ENCODE data around the gene PPP4C.
"Not testable (repeated sequence)": the region's sequence is repeated elsewhere in the genome, so short reads cannot be mapped to it uniquely, and the experiment has no call there.

The PPP4C gene

DNA sequence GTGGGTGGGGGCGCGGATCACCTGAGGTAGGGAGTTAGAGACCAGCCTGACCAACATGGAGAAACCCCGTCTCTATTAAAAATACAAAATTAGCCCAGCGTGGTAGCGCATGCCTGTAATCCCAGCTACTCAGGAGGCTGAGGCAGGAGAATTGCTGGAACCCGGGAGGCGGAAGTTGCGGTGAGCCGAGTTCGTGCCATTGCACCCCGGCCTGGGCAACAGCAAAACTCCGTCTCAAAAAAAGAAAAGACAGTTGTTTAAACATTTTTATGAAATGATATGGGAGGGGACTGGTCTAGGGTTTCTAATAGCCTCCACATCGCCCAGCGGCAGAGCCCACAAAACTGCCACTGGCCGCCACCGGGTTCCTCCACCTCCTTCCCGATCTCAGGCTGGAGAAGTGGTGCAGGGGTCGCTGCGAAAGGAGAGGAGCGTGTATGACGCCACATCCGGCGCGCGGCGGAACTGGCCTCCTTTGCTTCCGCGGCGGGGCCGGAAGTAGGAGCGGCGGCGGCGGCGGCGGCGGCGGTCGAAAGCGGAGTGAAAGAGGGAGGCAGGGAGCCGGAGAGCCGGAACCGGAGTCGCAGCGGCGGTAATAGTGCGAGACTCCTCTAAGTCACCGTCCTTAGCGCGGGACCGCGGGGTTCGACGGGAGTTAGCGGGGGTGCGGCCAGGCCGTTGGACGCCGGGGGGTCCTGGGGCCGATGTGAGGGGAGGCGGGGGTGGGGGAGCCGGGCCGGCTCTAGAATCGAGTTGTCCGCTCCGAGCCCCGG lies at the start of gene PPP4C:
PPP4C (plus strand) TSS at position 492 of the 773 bp plus-strand sequence. CDS start 384 bp downstream, outside the sequence.
- DNase-seq (ENCODE audit: low read depth), result peak; percentile 89

DNA sequence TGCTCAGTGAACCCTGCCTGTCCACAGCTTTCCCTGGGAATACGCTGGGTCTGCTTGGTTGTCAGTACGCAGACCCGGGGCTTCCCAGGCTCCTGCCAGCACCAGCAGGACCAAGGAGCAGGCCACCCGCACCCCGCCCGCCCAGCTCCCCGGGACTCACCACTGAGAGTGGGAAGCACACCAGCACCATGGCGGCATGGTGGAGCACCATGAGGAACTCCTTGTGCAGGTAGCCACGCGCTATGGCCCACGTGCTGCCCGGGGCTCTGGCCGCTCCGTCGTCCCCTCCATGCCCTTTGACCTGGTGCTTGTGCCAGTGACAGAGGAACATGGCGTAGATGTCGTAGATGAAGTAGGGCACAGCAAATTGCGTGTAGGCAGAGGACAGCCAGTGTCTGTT lies 49.3 kb upstream of the PPP4C start:
- DNase-seq (ENCODE audit: low read depth), result no peak

DNA sequence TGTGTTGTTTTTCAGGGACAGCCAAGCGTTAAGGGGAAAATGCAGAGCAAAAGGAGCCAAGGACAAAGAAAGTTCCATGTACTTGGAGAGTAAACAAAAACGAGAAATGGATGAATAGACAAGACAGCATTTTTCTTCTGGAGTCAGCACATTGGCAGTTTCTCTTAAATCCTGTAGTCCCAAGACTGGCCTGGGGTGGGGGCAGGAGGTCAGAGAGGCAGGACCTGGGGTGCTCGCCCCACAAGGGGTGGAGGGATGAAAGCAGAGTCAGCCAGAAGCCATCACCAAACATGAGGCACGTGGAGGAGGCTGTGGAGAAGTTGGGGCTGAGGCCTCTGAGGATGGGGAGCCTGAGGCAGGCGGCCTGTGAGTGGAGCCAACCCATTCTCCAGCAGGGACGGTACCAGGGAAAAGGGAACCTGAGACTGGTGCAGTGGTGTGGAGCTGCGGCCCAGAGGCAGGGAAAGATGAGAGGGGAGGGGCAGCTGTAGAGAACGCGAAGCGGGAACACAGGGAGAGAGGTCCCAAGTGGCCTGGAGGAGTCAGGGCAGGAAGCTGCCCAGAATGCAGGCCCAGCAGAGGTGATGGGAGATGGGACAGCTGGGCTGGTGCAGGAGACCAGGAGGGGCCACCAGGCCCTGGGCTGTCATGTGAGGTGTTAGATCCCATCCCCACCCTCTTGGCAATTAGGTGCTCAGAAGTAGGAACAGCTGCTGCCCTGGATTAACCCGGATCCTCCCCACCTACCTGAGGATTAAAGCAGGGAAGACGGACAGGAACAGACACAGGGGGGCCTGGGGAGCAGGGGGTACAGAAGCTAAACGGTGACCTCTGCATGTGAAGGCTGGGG lies 48.0 kb upstream of the PPP4C start:
- DNase-seq (ENCODE audit: low read depth), result no peak

DNA sequence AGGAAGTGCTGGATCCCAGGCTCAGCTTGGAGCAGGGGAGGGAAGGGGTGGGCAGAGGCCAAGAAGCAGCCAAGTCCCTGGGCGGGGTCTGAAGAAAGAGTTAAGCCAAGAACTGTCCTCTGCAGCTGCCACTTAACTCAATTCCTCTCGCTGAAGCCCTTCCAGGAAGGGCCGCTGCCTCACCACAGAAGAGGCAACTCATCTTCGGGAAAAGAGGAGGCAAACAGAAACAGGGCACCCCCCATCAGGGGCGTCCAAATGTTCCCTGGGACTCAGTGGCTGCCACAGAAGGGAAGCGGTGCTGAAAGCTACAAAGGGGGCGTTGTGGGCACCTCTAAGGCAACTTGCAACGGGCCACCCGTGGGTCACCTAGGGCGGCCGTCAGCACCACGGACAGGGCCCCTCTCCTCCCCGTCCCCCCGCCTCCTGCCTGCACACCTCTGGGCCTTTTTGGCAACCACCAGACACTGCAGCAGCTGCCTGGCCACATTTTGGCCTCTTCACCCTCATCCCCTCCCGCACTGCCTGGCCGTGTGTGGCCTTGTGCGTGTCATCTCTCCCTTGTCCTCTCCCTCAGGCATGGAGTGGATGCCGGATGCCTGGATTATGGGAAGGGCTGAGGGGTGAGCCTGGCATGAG lies 47.2 kb upstream of the PPP4C start:
- DNase-seq (ENCODE audit: low read depth), result no peak

DNA sequence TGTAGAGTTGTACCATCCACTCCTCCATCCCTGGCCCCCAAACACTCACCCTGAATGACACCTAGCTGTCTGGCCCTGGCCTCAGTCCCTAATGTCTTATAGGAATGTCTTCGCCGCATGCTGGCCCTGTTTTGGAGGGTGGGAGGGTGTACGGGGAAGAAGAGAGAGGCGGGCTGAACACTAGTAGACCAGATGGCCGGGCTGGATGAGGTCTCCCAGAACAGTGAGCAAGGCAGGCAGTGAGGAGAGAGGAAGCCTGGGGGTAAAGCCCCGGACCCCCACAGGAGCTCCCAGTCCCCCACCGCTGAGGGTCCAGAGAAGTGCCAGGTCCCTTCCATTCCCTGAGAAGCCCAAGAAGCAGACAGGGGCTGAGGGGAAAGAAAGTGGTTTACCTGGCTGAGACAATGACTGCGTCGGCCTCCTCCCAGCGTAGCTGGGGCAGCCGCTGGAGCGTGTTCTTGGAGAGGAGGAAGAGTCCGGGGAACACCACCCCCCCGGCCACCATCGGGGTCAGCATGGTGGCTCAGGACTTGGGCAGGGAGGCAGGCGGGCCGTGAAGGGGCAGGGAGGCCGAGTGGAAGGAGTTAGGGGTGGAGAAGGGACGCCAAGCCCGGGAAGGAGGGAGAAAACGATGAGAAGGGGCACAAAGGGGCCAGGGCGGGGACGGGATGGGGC lies 45.6 kb upstream of the PPP4C start:
- DNase-seq (ENCODE audit: low read depth), result no peak

DNA sequence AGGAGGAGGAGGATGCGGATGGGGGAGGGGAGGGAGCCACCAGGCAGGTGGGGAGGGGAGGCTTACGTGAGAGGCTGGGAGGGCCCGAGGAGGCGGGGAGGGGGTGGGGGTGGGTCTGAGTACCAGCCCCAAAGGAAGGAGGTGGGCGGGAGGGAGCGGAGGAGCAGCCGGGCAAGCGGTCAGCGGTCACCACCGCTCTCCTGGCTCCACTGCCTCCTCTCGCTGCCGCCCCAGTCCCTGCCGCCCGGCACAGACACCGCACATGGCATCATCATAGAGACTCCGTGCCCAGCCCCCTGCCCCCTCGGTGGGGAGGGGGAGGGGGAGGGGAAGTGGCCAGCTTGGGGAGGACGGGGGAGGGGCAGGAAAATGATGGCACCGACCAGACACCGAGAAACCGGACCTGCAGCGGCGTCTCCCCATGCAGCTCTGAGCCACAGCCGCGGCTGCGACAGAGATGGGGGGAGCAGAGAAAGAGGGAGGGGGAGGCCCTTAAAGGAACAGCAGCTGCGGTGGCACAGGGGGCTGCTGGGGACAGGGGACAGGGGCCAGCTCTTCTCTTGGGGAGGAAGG lies 44.9 kb upstream of the PPP4C start, which contains the start of gene TLCD3B:
TLCD3B (minus strand) TSS at position 431 of the 573 bp plus-strand sequence. CDS start 744 bp downstream, outside the sequence.
- no peak for DNase-seq (ENCODE audit: low read depth)

DNA sequence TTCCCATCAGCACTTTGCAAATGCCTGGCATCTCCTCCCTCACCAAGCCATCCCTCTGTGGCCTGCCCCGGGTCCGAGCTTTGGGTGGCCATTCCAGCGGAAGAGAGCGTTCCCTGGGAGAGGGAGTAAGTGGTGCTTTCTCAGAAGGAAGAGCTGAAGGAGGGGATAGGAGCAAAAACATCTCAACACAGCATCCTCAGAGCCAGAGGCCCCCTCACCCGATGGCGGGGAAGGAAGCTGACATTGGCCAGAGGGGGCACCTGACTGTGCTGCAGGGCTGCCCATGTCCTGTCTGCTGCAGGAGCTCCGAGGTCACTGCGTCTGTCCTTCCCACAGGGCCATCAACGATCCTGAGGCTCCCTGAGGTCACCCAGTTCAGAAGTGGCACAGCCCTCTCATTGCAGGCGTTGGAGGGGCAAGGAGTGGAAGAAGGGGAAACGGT lies 44.3 kb upstream of the PPP4C start:
- DNase-seq (ENCODE audit: low read depth), result no peak

DNA sequence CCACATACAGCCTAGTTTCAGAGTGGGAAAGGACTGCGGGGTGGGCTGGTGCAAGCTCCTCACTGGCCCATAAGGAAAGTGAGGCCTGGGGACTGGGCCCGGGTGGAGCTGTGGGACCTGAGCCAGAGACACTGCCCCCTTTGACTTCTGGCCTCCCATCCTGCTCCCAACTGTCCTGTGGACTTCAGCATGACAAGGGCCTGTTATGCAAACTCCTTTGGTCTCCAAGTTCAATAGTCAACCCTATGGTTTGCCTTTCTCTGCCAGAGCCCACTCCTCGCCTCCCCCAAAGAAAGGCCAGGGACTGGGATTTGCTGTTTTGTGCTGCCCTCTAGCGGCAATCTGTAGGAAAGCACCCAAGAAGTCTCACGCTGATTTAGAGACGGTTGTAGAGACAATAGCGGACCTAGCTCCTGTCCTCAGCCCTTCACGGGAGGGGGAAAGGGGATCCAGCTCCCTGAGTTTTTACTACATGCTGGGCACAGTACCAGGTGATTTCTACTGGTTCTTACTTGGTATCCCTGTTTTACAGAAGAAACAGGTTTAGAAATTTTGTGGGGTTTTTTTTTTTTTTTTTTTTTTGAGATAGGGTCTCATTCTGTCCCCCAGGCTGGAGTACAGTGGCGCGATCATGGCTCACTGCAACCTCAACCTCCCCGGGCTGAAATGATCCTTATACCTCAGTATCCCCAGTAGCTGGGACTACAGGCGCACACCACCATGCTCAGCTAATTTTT lies 43.5 kb upstream of the PPP4C start:
- peak; percentile 48 for DNase-seq (ENCODE audit: low read depth)

DNA sequence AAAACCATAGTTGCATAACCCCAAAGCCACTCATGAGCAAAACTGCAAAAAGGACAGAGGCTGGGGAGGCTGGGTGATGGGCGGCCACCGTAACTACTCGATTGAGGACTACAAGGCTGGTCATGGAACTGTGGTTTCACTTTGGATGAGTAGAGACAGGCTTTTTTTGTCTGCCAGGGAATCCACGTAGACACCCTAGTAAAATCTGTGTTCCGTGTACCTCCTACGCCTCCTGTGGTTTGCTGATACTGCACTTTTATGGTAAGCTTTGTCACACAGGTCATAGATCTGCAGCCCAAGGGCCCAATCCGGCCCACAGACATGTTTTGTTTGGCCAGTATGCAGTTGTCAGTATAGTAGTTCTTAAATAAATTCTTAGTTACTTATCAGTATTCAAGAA lies 42.5 kb upstream of the PPP4C start:
- DNase-seq (ENCODE audit: low read depth), result no peak

DNA sequence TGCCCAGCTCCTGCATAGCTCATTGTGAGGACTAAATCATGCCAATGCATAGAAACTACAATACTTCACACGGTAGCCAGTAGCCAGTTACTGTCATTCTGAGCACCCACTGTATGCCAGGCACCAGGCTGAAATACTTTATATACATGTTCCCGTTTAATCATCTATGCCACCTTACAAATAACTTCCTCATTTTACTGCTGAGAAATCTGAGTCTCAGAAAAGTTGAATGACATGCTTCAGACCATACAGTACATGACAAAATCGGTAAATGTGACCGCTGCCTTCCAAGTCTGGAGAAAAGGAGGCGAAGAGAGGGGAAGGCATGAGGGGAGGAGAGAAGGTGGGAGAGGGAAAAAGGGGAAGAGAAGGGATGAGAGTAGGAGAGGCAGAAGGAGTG lies 35.6 kb upstream of the PPP4C start:
- no peak for DNase-seq (ENCODE audit: low read depth)

DNA sequence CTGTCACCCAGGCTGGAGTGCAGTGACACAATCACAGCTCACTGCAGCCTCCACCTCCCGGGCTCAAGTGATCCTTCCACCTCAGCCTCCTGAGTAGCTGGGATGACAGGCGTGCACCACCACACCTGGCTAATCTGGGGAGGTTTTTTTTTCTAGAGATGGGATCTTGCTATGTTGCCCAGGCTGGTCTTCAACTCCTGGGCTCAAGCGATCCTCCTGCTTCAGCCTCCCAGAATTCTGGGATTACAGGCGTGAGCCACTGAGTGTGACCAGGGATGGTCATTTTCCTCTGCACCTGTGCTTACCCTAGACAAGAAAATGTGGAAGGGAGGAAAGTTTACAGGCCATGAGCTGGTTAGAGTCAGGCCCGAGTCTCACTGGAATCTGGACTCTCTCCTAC lies 35.1 kb upstream of the PPP4C start:
- DNase-seq (ENCODE audit: low read depth), result not testable (repeated sequence)

DNA sequence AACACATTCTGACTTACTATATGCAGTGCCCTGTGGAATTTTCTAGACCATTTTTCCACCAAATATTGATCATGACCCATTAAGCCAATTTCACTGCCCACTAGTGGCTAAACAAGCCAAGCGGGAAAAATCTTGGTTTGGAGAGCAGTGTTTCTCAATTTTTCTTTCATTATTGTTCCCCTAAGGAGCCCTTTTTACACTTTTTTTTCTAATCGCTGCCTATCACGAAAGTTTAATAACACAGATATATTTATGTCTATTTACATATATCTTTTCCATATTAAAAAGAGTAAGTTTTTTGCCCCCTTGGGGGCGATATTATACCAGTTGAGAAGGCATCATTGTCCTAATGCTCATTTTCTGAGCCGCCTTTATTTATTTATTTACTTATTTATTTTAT lies 34.0 kb upstream of the PPP4C start:
- DNase-seq (ENCODE audit: low read depth), result peak; percentile 41

DNA sequence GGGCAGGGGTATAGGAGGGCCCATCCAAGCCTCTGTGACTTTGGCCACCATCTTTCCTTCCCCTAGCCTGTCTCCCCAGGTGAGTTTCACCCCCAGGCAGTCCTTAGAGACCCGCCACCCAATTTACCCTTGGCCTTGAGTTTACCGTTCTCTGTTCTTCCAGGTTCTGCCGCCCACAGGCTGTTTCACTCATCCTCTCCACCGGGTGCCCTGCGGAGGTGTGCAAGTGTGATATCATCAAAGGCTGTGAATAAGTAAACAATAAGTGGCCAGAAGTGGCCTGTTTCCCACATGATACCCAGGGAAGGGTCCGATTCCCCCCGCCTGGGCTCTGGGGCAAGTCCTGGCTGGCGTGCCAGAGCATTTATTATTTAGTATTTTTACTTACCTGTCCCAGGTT lies 29.6 kb upstream of the PPP4C start:
- DNase-seq (ENCODE audit: low read depth), result no peak

DNA sequence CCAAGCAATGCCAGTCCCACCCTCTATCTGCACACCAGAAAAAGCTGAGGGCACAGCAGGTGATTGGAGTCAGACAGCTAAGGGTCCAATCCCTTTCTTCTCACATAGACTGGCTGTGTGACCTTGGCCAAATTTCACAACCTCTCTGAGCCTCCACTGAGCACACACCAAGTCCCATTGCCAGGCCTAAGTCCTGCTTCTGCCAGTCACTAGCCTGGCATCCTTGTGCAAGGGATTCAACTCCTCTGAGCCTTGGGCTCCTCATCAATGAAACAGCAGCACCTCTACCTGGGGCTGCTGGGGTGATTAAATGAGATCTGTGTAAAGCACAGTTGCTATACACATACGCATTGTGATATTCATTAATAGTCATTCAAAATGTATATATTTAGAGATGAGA lies 29.2 kb upstream of the PPP4C start:
- DNase-seq (ENCODE audit: low read depth), result no peak

DNA sequence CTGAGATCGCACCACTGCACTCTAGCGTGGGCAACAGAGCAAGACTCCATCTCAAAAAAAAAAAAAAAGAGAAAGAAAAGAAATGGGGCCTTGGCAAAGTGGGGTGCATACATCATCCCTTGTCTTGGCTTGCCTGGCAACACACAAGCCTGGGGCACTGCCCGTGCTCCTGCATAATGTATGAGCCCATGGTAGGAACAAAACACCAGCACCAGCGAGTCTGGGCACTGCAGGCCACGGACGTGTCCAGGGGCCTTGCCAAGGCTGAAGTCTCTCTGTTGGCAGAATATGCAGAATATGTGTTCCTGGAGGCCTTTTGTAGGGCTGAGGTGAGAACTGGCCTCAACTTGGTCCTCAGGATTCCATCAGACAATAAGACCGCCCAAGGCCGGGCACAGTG lies 25.9 kb upstream of the PPP4C start:
- no peak for DNase-seq (ENCODE audit: low read depth)

DNA sequence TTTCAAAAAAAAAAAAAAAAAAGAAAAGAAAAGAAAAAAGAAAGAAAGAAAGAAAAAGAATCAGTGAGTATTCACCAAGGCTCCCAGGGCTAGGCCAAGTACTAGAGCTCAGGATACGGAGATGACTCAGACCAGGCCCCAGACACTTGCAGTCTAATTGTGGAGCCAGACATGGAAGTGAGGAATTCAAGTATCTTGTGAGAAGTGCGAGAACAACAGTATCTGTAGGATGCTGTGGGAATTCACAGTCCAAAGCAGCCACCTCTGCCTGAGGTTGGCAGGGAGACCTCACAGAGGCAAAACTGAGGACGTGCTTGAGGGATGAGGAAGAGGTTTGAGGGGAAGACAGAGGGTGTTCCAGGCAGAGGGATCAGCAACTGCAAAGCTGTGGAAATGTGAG lies 24.3 kb upstream of the PPP4C start:
- peak; percentile 87 for DNase-seq (ENCODE audit: low read depth)

DNA sequence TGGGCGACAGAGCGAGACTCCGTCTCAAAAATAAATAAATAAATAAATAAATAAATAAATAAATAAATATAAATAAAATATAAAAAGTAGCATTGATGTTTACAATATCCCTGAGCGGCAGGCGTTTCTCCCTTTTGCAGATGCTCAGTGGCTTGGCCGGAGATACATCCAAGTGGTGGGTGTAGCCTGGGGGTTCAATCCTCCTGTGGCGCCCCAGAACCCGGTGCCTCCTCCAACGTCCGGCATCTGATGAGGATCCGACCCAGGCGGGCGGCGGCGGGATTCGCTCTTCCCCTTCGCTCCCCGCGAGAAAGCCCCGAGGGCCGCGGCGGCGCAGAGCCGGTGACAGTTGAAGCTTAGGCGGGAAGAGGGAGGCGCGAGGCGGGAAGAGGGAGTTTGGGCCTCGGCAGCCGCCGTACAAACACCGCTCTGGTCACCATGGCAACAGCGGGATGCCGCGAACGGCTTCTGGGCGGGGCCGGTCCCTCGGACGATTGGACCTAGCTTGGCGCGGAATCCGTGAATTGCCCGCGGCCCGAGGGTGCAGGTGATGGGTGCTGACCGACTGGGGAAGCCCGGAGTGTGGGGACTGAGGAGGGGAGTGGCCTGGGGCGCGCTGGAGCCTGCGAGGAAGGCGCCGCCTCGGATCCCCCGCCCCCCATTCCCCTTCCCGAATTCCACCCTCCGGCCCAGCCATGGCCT lies 23.0 kb upstream of the PPP4C start:
- DNase-seq (ENCODE audit: low read depth), result peak; percentile 90

DNA sequence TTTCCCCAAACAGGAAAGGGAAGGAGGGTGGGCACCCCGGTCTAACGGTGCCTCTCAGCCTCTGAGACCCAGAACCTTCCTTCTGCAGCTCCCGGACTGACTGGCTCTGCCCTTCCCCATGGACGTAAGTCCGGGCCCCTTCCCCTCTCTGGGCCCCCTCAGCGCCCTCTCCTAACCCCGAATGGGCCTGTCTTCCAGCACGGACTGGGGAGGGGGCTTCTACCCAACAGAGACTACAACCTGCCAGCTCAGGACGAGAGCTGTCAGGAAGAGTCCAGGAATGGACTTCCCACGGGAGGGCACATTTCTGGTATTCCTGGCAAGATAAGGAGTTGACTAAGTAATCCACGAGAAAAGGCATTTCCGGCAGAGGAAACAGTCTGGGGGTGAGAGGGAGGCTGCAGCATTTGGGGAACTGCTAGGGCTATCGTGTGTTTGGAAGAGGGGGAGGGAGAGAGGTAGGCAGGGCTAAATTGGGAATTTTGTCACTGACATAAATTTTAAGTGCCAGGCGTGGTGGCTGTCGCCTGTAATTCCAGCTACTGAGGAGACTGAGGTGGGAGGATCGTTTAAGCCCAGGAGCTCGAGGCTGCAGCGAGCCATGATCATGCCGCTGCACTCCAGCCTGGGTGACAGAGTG lies 22.3 kb upstream of the PPP4C start:
- peak; percentile 34 for DNase-seq (ENCODE audit: low read depth)

DNA sequence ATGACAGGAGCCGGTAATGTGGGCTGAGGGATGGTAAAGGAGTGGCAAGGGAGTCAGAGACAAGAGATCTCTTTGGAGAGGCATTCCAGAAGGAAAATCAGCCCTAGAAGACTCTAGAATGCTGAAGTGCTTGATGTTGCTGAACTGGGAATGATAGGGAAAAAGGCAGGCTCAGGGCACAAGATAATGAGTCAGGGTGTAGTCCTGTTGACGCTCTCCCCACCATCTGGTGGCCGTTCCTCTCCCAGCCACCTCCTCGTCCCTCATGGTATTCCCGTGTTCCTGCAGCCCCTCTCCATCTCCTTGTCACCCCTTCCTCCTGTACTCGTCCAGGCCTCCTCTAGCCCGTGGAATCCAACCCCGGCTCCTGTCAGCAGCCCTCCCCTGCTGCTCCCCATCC lies 21.3 kb upstream of the PPP4C start:
- DNase-seq (ENCODE audit: low read depth), result no peak

All from iris pigment epithelial cell (primary cell).